Activated gamma-delta T cell treated with anti-CD3 and anti-CD28 coated beads, Interleukin-2, amount 50 U/mL, for 16 hours (primary cell): ENCODE data around the gene PSMB10.

Source experiments
- DNase-seq: peaks from one replicate; pipeline ENCODE4 v3.0.0-alpha.2; 2020; ENCODE audit warnings: low read depth

PSMB10 gene

GRCh38 chr16:67892375-67892774, 44.3 kb downstream of the PSMB10 start:
- no peak for DNase-seq

GRCh38 chr16:67888331-67888730, 48.3 kb downstream of the PSMB10 start:
- no peak for DNase-seq

DNA sequence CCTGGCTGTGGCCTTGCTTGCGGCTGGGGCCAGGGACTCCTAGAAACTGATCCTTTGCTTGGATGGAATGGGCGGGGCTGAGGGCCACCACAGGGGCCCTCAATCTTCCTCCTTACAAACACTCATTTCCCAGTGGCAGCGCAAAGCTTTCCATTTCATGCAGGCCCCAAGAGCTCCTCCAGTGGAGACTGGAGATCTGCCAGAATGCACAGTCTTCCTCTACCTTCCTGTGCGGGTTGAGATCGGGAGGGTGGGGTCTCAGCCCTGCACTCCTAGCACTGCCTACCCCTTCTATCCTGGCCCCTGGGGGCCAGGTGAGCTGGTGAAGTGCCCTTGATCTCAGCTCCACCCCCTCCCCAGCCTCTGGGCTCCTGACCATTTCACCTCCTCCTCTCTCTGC, 50.3 kb downstream of the PSMB10 start:
- DNase-seq, result no peak

- no peak for DNase-seq
Measured at GRCh38 chr16:67885976-67886375, 50.7 kb downstream of the PSMB10 start.

DNA sequence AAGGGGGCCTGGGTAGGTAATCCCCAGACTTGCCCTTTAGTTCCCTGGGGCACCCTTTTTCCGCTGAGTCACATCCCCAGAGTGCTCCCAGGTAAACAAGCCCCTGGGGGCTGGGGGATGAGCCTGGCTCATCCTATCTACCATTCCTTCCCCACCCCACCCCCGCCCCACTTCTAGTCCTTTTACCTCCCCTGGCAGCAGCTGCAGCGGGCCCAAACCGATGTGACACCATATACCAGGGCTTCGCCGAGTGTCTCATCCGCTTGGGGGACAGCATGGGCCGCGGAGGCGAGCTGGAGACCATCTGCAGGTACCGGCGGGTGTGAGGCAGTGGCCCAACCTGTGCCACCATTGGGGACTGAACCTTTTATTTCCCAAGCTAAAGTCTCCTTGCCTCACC, 51.1 kb downstream of the PSMB10 start:
- DNase-seq, result no peak

- no peak for DNase-seq
Measured at GRCh38 chr16:67884684-67885083, 52.0 kb downstream of the PSMB10 start, which contains the start of gene NRN1L. Gene NRN1L, plus strand, starts transcription at chr16:67884885. Its CDS starts 19 bp downstream, at chr16:67884904.
